Panc1 (cell line): ENCODE data around the gene SHISA7. TPM values are rescaled to one million over a fixed set of nuclear protein-coding genes. Genes with fewer than 3 reads are reported as not detected.

Source experiments
- ATAC-seq: fragments of 200-7000 bp; cut with Tn5 transposase; 2 replicates; pipeline ENCODE4 v1.9.1; 2020; ENCODE audit warnings: mild to moderate bottlenecking, moderate library complexity
- BruUV-seq: library from RNA; stranded (reverse); fragments of 400-500 nt; replicated peaks from 2 replicates; lab custom pipeline; 2021; lab: Mats Ljungman, UMichigan
- CTCF ChIA-PET: fragments of 300-600 bp; sonication (Branson Sonifier 250); formaldehyde crosslinking; loops from one replicate; lab custom pipeline; 2022; ENCODE audit warnings: antibody characterized with exemption; lab: Charles Lee
- POLR2A ChIA-PET: fragments of 300-600 bp; sonication (Branson Sonifier 250); formaldehyde crosslinking; loops from one replicate; lab custom pipeline; 2022; ENCODE audit warnings: antibody characterized with exemption; lab: Charles Lee
- DNase-seq: peaks from one replicate; pipeline ENCODE4 v3.0.0-alpha.2; 2010; ENCODE audit warnings: low read depth, low spot score
- H3K27ac ChIP-seq: 2 replicates; pipeline ENCODE4 v1.5.1; 2011; ENCODE audit warnings: mild to moderate bottlenecking, low read length, inconsistent platforms
- H3K27me3 ChIP-seq: fragments of 200-500 bp; sonication (Bioruptor generic); 2 replicates; pipeline ENCODE4 v1.6.0; 2014; ENCODE audit warnings: low read length, inconsistent platforms; ENCODE audit not compliant: control insufficient read depth, insufficient read depth
- H3K36me3 ChIP-seq: fragments of 200-500 bp; sonication (Bioruptor generic); 2 replicates; pipeline ENCODE4 v1.5.1; 2014; ENCODE audit warnings: inconsistent platforms, mild to moderate bottlenecking, low read length, moderate library complexity; ENCODE audit not compliant: control insufficient read depth, insufficient read depth
- H3K4me1 ChIP-seq: 2 replicates; pipeline ENCODE4 v1.5.1; 2011; ENCODE audit warnings: inconsistent platforms, mild to moderate bottlenecking, low read length, moderate library complexity; ENCODE audit not compliant: control insufficient read depth, insufficient read depth
- H3K4me3 ChIP-seq, 2 experiments: 2 replicates each; pipeline ENCODE4 v1.5.1; 2011 to 2012; ENCODE audit warnings: low read depth in 2 of 2, low read length in 2 of 2, mild to moderate bottlenecking in 2 of 2, inconsistent platforms in 1 of 2, moderate library complexity in 1 of 2
- H3K9me3 ChIP-seq: fragments of 200-500 bp; sonication (Bioruptor generic); 2 replicates; pipeline ENCODE4 v1.5.1; 2014; ENCODE audit warnings: low read depth, mild to moderate bottlenecking, inconsistent platforms, low read length, moderate library complexity; ENCODE audit not compliant: control insufficient read depth, insufficient read depth
- POLR2AphosphoS5 ChIP-seq: IDR thresholded peaks from 2 replicates; pipeline ENCODE4 v1.6.1; 2012; ENCODE audit warnings: mild to moderate bottlenecking, low read depth, low read length, moderate library complexity
- SIN3A ChIP-seq: IDR thresholded peaks from 2 replicates; pipeline ENCODE4 v1.6.1; 2012; ENCODE audit warnings: low read depth, mild to moderate bottlenecking, low read length, moderate library complexity, borderline replicate concordance; ENCODE audit not compliant: insufficient read depth
- TCF7L2 ChIP-seq: IDR thresholded peaks from 2 replicates; pipeline ENCODE4 v1.6.1; 2011; ENCODE audit warnings: mild to moderate bottlenecking, low read depth, low read length, inconsistent platforms
- in situ Hi-C: cut with HindIII; loops from 2 replicates; pipeline ENCODE4 v1.10.0; 2016; ENCODE audit warnings: low sequenced_read_pairs, low pct_unique_long_range_greater_than_20kb
- intact Hi-C: fragments of 100-400 bp; cut with micrococcal nuclease; formaldehyde crosslinking; loops from one replicate; pipeline ENCODE4 v1.10.0; 2022; ENCODE audit not compliant: unreplicated experiment
- total RNA-seq: library from RNA; stranded (reverse); gene quantifications from one replicate; pipeline ENCODE4 v1.2.1, GENCODE V29; 2021; ENCODE audit not compliant: unreplicated experiment
- TF ChIP-seq, protein P1 (sequence below), 2 experiments: IDR thresholded peaks; 2 replicates each; pipeline ENCODE4 v1.6.1; 2011 to 2012; ENCODE audit warnings: low read depth in 2 of 2, control low read depth in 1 of 2, low read length in 1 of 2, mild to moderate bottlenecking in 1 of 2, moderate library complexity in 1 of 2; ENCODE audit not compliant: insufficient read depth in 1 of 2
- TF ChIP-seq, protein P2 (sequence below): fragments of 450-650 bp; IDR thresholded peaks from 2 replicates; pipeline ENCODE4 v1.5.1; 2017; ENCODE audit warnings: mild to moderate bottlenecking

SHISA7 gene
- total RNA-seq, 1 experiment from 2014 or later: 0.03 TPM

DNA sequence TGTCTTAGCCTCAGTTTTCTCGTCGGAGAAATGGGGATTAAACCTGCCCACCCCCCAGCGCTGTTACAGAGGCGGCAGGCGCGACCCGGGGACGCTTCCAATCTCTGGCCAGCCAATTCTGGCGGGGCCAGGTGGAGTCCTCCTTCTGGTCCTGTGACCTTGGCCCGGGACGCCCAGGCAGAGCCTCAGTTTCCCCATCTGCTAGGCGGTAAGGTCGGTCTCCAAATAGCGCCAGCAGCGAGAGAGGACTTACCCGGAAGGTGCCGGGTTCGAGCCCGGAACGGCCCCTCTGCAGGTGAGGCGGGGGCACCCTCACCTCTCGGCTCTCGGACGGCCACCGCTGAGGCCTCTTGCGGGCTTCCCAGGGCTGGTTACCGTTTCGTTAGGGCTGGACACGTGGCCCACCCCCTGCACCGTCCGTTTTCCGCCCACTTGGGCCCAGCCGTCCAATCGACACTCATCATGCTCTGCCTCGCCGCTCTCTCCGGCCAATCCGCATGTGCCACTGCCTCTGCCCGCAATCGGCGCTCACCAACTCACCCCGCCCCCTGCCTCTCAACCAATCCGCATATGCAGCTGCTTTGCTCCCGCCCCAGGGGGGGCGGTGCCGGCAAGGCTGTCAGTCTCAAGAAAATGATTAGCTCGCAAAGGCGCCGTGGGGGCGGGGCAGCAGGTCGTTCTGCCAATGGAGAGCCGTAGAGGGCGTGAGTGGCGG lies 18.3 kb upstream of the SHISA7 start, which contains the start of gene ISOC2:
Gene ISOC2, minus strand, starts transcription at position 384 of the 715 bp plus-strand sequence. CDS start 5,156 bp downstream, outside the sequence.
- ATAC-seq (peak; percentile 96), DNase-seq (peak; percentile 98)
- Histone ChIP-seq H3K9me3 (no peaks in the 10 kb centered on the region), H3K4me3 (peak within 1 kb of the TSS; percentile 91 to 92), H3K27me3 (no peaks in the 10 kb centered on the region), H3K4me1 (peaks cover 15% of the 10 kb centered on the region), H3K36me3 (no peaks in the 10 kb centered on the region), H3K27ac (peak within 1 kb of the TSS; percentile 92)
- TF ChIP-seq, protein P1, sequence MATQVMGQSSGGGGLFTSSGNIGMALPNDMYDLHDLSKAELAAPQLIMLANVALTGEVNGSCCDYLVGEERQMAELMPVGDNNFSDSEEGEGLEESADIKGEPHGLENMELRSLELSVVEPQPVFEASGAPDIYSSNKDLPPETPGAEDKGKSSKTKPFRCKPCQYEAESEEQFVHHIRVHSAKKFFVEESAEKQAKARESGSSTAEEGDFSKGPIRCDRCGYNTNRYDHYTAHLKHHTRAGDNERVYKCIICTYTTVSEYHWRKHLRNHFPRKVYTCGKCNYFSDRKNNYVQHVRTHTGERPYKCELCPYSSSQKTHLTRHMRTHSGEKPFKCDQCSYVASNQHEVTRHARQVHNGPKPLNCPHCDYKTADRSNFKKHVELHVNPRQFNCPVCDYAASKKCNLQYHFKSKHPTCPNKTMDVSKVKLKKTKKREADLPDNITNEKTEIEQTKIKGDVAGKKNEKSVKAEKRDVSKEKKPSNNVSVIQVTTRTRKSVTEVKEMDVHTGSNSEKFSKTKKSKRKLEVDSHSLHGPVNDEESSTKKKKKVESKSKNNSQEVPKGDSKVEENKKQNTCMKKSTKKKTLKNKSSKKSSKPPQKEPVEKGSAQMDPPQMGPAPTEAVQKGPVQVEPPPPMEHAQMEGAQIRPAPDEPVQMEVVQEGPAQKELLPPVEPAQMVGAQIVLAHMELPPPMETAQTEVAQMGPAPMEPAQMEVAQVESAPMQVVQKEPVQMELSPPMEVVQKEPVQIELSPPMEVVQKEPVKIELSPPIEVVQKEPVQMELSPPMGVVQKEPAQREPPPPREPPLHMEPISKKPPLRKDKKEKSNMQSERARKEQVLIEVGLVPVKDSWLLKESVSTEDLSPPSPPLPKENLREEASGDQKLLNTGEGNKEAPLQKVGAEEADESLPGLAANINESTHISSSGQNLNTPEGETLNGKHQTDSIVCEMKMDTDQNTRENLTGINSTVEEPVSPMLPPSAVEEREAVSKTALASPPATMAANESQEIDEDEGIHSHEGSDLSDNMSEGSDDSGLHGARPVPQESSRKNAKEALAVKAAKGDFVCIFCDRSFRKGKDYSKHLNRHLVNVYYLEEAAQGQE (IDR thresholded peaks at IDR 0.05; ENCODE audit: insufficient read depth in 1 of 2, low read depth in 2 of 2, low read length in 1 of 2): 0 out of 4 replicates have a peak, but pooled peaks of 1 of the 2 experiments have one; percentile 19
- TF ChIP-seq SIN3A (peak; percentile 61; the same call in 1 of the 2 replicates), TCF7L2 (peak; percentile 53; the same call in 1 of the 2 replicates), POLR2AphosphoS5 (peak; percentile 85)
- TF ChIP-seq, protein P2, sequence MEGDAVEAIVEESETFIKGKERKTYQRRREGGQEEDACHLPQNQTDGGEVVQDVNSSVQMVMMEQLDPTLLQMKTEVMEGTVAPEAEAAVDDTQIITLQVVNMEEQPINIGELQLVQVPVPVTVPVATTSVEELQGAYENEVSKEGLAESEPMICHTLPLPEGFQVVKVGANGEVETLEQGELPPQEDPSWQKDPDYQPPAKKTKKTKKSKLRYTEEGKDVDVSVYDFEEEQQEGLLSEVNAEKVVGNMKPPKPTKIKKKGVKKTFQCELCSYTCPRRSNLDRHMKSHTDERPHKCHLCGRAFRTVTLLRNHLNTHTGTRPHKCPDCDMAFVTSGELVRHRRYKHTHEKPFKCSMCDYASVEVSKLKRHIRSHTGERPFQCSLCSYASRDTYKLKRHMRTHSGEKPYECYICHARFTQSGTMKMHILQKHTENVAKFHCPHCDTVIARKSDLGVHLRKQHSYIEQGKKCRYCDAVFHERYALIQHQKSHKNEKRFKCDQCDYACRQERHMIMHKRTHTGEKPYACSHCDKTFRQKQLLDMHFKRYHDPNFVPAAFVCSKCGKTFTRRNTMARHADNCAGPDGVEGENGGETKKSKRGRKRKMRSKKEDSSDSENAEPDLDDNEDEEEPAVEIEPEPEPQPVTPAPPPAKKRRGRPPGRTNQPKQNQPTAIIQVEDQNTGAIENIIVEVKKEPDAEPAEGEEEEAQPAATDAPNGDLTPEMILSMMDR: no peak
- in situ Hi-C loops (no loop called here), intact Hi-C loops (no loop called here)
- BruUV-seq: no TSS peak
- POLR2A ChIA-PET: interaction anchor here (0.8 to 1.0 kb wide), 3 partner anchors 12 to 47 kb away, joined by 3 to 6 read pairs (median 3); no protein-coding TSS in a partner anchor
- CTCF ChIA-PET: interaction anchor here (0.6 to 1.3 kb wide), 2 partner anchors 10 to 43 kb away, joined by 3 to 10 read pairs; no protein-coding TSS in a partner anchor

DNA sequence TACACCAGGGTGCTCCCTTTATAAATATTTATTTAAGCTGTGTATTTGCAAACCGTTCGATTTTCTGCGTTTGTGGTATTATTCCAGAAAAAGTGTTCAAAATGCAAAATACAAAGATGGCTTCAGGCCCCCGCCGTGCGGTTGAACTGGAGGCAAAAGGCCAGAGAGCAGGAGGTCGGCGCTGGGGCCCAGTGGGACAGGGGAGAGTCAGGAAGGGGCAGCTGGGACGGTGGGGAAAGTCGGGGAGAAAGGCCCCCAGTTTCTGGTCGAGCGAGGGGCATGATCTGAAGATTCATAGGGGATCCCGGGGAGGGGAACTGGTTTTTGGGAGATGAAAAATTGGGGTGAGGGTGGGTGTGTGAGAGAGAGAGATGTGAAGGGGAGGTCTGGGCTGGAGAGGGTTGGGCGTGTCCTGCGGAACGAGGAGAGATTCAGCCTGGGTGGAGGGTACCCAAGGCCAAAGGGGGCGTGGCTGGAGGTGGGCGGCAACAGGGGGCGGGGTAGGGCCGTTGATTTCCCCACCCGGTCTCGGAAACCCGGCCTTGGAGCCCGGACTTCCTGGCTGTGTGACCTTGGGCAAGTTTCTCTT lies 17.7 kb upstream of the SHISA7 start:
- no peaks in the 10 kb centered on the region for H3K9me3 ChIP-seq
- peak overlapping the region; percentile 91 to 92 for H3K4me3 ChIP-seq
- DNase-seq (no peak), ATAC-seq (peak; percentile 70)
- TF ChIP-seq, protein P1 (IDR thresholded peaks at IDR 0.05; ENCODE audit: insufficient read depth in 1 of 2, low read depth in 2 of 2, low read length in 1 of 2): no peak
- 0 out of 2 replicates have a peak, but pooled peaks have one; percentile 82 for TF ChIP-seq SIN3A
- TF ChIP-seq, protein P2: no peak
- intact Hi-C loops: no loop called here
- H3K27me3 ChIP-seq: no peaks in the 10 kb centered on the region
- peak overlapping the region; percentile 92 for H3K27ac ChIP-seq
- H3K4me1 ChIP-seq: peaks cover 15% of the 10 kb centered on the region
- H3K36me3 ChIP-seq: no peaks in the 10 kb centered on the region
- ChIA-PET POLR2A (no interaction called here), CTCF (no interaction called here)
- no TSS peak for BruUV-seq
- in situ Hi-C loops: no loop called here
